Fibroblast of skin of right biceps (primary cell): ENCODE measurements around the gene IL22RA2.
"Not testable (repeated sequence)": the region's sequence is repeated elsewhere in the genome, so short reads cannot be mapped to it uniquely, and the experiment has no call there.

Experiments
- DNase-seq: peaks from one replicate; pipeline ENCODE4 v3.0.0-alpha.2; 2013

Gene IL22RA2, protein sequence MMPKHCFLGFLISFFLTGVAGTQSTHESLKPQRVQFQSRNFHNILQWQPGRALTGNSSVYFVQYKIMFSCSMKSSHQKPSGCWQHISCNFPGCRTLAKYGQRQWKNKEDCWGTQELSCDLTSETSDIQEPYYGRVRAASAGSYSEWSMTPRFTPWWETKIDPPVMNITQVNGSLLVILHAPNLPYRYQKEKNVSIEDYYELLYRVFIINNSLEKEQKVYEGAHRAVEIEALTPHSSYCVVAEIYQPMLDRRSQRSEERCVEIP

DNA sequence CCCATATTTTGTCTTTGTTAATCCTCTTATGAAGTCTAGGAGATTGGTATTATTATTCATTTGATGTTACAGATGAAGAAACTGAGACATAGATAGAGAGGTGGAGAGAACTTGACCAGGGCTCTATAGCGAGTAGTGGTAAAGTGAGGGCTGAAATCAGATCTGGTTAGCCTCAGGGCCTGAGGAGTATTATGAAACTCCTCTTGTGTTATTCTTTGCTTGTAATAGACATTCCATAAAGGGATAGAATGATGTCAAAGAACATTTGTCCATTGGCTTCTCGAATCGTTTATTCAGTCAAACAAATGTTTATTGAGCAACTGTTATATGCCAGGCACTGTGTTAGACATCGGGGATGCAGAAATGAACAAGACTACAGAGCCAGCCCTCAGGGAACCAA lies at the start of gene IL22RA2:
Gene IL22RA2, minus strand, starts transcription at position 144 of the 400 bp plus-strand sequence. CDS start 11,895 bp downstream, outside the sequence.
- no peak for DNase-seq

DNA sequence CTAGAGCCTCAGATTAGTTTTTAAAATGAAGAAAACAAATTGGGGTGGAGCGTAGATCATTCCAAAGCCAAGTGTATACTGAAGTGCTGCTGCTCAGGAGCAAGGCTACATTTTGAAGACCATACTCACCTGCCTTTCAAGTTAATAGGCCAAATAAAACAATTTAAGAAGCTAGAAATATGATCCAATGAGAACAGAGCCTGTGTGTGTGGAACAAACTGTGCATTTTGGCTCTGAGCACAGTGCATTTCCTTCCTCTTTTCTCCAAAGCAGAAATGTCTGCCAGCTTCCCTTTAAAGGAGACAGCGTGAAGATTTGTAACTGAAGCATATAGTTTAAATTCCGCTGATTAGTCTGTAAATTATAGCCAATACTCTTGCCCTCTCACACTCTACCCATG lies 48.9 kb upstream of the IL22RA2 start:
- no peak for DNase-seq

DNA sequence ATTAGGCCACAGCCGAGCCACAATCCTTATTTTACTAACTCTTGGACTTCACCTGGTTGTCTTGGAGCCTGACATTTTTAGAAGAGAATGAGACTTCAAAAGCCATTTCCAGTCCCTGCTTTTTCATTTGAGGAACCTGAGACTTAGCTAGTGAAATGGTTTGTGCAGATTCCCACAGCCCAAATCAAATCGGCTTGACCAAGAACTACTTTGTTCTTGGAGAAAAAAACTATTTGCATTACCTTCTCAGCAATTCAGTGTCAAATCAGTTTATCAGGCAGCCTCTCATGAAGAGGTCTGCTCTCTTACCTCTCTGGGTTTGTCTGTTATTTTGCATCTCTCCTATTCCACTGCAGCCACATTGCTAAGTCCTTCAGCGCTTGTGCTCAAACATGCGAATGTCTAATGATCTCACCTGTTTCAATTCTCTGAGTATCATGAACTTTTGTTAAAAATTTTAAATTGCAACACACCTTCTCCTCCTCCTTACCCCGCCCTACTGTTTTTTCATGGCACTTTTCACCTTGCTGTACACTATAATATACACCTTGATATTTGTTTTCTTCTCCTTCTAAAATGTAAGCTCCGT lies 46.3 kb upstream of the IL22RA2 start:
- no peak for DNase-seq

DNA sequence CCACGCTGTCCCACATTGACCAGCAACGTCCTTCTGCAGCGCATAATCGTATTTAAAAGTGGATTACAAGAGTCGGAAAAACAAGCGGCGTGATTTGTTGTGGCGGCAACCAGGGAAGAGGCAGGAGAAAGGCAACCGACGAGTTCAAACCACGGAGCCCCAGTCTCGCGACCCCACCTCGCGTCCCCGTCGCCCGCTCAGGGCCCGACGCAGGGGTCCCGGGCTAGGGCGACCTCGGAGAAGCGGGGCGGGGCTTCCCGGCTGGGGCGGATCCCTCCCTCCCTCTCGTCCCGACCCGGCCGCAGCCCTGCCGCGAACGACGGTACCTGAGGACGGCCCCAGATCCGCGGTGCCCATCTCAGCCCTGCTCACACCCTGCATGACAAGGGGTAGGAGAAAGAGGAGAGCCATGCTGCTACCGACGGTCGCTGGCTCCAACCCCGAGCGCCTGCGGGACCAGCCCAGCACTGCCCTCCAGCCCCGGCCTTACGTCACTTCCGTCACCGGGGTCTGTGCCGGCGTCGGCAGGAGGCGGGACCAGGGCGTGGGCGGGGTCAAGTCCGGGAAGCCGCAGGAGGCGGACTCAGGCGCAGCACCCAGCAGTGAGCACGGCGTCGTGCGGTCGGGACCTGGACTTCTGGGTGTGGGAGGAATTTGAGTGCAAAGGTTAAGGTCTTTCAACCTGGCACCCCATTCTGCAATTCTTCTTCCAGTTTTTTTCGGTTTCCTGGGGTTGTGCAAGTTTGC lies 45.6 kb upstream of the IL22RA2 start, which contains the start of gene IFNGR1:
Gene IFNGR1, minus strand, starts transcription at position 469 of the 747 bp plus-strand sequence. Its CDS starts 58 bp downstream, at position 411.
- DNase-seq: peak; percentile 90

DNA sequence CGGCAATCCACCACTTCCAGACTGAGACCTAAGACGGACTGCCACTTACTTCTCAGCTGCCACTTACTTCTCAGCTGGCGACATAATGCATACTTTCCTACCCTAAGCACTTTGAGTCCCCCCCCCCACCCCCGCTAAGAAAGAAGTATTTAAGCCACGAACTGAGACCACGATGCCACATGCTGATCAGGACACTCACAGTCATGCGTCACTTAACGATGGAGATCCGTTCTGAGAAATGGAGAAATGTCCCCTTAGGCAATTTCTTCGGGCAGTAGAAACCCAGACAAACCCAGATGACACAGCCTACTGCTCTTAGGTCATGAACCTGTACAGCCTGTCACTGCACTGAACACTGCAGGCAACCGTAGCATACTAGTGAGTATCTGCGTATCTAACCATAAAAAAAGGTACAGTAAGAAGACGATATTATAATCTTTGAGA lies 45.1 kb upstream of the IL22RA2 start:
- peak; percentile 61 for DNase-seq

DNA sequence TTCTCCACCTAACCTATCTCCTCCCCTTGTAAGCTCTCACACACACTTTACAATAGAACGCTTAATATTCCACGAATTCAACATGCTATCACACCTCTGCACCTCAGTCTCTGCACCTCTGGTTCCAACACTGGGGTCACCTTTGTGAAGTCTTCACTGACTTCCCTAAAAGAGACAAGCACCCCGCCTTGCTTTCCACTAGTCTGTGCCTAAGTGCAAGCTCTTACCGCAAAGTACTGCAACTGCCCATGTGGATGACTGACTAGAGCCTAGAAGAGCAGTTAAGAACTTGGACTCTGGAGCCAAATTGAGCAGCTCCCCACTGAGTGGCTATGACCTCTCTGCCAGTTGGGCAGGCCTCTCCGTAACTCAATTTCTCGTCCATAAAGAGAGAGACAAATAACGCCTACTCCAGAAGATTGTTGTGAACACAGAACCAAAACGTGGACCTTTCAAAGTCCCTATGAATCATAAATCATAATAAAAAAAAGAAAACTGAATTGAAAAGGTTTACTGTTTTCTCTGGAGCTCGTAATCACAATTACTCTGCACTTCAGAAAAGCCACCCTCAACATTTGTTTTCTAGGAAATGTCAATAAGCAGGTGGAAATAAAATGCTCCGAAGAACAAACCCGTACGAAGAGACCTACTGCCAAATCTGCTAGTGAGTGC lies 44.5 kb upstream of the IL22RA2 start:
- DNase-seq: peak; percentile 5

DNA sequence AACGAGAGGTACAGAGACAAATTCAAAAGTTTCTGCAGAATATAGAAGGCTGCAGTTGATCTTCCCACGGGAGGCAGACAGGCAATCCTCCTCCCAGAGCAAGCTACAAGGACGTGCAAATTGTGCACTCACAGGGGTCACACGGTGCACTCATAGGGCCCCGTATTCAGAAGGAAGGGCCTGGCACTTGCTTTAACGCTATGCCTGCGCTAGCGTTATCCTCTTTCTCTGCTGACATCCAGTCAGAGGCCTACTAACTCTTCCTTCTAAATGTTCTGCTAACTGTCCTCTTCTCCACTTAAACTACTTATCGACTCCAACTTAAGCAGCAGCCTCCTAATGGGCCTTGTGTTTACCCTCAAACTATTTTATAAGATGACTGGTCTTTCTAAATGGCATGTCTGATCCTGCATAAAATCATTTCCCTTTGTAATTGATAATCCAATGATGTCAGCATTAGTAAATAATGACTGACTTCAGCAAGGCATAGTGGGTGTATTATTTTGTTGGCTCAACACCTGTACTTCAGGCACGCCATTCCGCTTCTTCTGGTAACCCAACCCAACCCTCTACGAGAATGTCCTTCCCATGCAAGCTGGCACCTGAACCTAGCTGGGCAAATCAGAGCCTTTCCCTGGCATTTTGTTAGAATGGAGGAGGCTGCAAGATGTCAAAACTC lies 43.6 kb upstream of the IL22RA2 start:
- DNase-seq: no peak

DNA sequence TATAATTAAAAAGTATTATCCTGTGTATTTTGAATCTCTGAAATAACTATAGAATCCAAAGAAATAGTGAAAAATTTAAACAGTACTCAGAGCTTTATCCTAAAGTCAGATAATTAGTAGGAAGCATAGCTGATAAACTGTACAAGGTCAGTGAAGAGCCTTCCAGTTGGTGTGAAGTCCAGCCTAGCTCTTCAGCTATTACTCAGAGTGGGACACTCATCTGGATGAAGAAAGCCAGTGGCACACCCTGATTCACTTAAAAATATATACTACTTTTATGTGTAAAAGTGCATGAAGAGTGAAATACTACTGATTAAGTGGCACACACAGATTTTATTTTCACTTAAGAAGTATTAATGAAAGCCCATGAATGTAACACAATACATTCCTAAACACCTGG lies 42.7 kb upstream of the IL22RA2 start:
- no peak for DNase-seq

DNA sequence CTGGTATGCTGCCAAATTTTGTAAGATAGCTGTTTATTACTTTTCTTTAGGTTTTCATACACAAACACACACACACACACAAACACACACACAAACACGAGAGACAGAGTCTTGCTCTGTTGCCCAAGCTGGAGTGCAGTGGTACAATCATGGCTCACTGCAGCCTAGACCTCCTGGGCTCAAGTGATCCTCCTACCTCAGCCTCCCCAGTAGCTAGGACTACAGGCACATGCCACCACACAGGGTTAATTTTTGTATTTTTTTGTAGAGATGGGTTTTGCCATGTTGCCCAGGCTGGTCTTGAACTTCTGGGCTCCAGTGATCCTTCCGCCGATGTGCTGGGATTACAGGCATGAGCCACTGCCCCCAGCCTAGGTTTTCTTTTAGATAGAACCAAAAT lies 42.2 kb upstream of the IL22RA2 start:
- DNase-seq: not testable (repeated sequence)

DNA sequence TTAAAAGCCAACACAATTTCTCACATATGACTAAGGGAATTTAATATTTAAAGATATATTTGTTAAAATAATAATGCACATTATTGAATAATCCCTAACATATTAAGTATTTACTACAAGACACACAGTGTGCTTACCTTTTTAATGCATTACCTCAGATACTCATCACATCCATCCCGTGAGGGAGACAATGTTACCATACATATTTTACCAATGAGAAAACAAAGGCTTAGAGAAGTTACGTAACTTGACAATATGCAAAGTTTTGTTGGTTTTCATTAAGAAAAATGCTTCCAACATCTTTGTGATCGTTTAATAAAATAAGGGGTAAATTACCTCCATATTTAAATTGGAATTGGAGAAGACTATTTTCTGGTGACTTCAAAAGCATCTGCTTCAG lies 41.5 kb upstream of the IL22RA2 start:
- DNase-seq: peak; percentile 8

DNA sequence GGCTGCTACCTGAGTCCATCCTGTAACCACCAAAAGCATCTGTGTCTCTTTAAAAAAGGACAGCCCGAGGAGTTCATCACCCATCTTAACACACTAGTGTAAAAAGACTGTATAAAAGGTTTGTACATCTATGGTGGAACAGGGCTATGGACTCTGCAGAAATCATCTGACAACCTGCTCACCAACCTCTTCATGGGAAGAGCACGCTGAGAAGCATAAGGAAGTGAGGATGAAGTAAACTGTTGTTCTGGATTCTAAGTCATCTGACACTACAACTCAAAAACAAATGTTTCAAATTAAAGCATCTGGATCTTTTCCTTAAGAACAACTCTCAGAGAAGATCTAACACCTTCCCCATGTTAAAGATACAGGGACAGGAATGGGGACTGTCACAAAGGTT lies 40.4 kb upstream of the IL22RA2 start:
- no peak for DNase-seq

DNA sequence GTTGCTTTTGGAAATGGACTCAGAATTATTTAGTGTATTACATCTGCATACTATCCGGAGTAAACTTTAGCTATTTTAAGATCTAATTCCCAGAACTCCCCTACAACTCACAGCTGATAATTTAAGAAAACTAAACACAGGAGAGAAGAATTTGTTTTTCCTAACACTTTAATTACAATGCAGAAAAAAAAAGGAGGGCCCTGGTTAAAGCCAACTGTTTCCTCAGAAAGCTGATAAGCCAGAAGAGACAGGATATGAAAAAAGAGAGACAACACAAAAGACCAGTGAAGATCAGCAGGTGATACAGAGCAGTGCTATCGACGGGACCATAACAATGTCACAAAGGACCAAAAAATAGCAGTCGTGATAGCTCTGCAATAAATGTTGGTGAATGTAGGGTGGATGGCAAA lies 39.9 kb upstream of the IL22RA2 start:
- DNase-seq: no peak

DNA sequence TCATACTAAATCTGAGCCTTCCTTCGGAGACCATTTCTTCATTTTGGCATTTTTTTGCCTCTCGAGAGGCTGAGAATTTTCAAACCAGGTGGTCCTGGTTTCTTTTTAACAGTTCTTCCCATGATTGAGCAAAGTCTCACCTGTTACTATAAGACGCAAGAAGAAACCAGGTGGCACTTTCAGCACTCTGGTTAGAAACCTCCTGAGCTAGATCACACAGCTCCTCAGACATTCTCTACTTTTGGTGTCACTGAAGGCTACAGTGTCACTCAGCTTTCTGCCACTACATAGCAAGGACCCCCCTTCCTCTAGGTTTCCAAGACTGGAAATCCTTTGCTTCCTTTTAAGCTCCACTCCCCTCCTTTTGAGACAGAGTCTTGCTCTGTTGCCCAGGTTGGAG lies 38.5 kb upstream of the IL22RA2 start:
- DNase-seq: no peak

DNA sequence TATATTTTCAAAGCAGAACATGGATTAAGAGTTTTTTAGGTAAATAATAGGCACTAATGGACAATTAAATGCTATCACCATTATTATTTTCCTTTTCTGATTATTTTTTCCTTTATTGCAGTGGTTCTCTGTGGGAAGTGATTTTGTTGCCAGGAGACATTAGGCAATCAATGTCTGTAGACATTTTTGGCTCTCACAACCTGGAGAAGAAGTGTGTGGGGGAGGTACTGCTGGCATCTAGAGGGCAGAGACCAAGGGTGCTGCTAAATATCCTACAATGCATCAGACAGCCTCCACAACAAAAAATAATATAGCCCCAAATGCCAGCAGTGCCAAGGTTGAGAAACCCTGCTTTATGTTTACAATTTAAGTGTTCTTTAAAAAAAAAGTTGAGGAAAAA lies 37.5 kb upstream of the IL22RA2 start:
- no peak for DNase-seq

DNA sequence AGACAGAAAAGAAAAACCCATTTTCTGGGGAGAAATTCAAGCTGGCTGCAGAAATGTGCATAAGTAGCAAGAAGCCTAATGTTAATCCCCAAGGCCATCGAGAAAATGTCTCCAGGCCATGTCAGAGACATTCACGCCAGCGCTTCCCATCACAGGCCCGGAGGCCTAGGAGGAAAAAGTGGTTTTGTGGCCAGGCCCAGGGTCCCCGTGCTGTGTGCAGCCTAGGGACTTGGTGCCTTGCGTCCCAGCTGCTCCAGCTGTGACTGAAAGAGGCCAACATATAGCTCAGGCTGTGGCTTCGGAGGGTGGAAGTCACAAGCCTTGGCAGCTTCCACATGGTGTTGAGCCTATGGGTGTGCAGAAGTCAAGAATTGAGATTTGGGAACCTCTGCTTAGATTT lies 34.8 kb upstream of the IL22RA2 start:
- no peak for DNase-seq

DNA sequence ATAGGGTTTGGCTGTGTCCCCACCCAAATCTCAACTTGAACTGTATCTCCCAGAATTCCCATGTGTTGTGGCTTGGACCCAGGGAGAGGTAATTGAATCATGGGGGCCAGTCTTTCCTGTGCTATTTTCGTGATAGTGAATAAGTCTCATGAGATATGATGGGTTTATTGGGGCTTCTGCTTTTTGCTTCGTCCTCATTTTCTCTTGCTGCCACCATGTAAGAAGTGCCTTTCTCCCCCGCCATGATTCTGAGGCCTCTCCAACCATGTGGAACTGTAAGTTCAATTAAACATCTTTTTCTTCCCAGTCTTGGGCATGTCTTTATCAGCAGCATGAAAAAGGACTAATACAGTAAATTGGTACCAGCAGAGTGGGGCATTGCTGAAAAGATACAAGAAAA lies 34.0 kb upstream of the IL22RA2 start:
- DNase-seq: not testable (repeated sequence)

DNA sequence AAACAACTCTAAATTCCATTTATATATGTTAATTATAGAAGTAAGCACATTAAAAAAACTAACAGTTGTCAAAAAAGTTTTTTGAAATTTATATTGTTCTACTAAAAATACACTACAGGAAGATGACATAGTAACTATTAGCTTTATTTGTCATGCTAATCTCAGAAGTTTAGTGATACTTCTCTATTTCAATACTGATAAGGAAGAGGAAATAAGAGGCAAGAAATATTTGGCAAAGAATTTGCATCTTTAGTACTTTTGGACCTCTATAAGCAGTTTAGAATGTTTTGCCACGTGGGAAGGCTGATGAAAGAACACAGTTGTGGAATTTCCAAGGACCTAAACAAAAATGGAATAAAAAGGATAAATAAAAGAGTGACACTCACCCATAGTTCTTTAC lies 33.1 kb upstream of the IL22RA2 start:
- no peak for DNase-seq

DNA sequence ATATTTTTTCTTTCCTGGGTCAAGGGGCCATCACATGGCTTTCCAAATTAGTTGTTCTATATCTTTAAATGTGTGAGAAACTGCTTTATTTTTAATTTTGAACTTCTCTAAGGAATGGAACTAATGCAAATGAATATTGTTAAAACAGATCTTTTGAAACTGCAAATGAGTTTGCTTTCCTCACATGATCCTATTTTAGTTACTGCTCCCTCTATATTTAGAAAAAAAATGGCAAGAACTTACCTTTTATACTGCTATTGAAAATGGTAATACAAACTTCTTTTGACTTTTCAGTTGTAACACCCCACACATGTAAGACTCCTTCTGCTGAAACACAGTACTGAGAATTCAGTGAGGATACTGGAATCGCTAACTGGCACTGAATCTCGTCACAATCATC lies 29.8 kb upstream of the IL22RA2 start:
- DNase-seq: no peak

DNA sequence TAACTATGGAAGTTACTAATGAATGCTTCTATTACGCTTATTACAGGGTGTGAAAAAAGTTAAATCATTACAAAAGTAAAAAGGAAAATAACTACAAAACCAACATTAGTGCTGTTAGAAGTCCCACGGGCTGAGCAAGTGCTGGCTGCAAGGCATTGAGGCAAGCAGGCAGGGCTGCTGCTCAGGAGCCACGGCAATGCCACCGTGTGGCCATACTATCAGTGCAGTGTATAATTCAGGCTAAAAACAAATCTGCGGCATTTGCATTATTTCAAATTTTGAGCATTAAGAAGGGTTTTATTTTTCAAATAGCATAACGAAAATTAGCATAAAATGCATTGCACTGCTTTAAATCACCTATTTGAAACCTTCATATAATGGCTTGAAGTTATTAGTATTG lies 28.6 kb upstream of the IL22RA2 start:
- no peak for DNase-seq

DNA sequence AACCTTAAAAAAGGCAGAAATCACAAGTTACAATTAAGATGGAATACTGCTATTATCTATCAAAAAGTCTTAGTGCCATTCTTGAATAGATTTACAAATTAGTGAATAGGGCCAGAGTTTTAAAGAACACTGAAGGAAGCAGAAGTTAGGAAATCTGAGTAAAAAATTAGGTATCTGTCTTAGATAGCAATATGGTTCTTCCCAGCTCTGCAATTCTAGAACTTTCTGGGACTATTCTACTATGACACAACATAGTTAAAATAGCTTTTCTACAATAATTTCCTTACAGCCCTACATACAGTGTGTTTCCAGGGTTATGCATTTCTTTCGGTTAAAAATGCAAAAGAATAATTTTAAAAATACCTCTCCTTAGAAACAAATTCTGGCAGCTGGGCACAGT lies 27.6 kb upstream of the IL22RA2 start:
- no peak for DNase-seq

DNA sequence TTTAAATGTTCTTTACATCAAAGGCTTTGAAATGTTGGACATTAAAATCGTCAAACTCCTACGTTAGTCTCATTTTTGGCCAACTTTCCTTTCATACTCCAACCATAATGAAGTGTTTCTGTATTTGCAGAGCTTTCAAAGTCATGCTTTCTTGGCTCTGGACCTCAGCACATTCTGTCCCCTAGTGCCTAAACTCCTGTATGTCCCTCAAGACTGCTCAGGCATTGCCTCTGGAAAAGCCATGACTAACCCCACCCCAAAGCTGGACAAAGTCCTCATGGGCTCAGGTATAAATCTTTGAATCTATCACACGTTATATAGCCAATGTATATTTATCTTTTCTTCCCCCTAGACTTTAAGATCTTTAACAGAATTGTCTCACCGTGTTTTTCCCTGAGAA lies 26.8 kb upstream of the IL22RA2 start:
- no peak for DNase-seq

DNA sequence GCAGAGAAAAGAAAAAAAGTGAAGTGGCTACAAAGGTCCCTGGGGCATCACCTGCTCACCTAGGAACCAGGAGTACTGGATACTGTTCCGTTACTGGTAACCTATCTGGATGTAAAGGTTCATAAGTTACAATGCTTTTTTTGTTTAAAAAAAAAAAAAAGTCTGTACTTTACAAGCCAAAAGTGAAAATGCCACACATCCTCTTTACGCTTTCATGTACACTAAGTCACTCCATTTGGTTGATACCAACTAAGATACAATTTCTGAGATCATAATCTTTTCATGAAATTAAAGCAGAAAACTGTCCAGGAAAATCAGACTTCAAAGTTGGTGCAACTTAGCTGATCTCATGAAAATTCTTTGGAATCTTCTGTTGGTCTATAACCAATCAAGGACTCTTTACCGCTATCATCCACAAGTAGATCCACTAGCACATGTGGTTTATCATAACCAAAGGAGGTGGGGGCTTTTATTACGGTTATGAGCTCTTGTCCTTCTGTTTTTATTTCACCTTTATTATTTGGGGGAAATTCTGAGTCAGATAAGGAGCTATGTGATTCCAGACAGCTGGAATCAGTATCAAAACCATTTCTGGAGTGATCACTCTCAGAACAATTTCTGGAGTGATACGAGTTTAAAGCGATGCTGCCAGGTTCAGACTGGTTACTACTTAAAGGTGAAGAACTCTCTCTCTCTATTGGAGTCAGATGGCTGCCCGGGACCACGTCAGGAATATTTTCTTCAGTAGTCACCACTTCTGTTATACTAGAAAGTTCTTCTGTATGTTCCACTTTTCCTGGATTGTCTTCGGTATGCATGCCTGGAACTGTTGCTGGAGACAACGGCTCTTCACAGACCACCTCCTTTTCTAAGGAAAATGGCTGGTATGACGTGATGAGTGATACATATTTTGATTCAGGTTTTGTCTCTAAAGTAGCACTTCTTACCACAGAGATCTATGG lies 24.5 kb upstream of the IL22RA2 start:
- DNase-seq: no peak
